Right cardiac atrium (tissue), 5 donors: ENCODE measurements around the gene IL1RAPL2. TPM values are rescaled to one million over a fixed set of nuclear protein-coding genes. Genes with fewer than 3 reads are reported as not detected.

ENCODE experiments used
- ATAC-seq, 2 donors: fragments of 200-7000 bp; cut with Tn5 transposase; one replicate each; pipeline versions ENCODE4 v1.8.0 to v1.9.1; 2020; ENCODE audit warnings: moderate library complexity in 2 of 2, mild to moderate bottlenecking in 1 of 2
- DNase-seq, 3 donors: peaks; one replicate each; pipeline ENCODE4 v3.0.0-alpha.2; 2020
- H3K27ac ChIP-seq: one replicate; pipeline ENCODE4 v1.5.1; 2013; ENCODE audit warnings: mild to moderate bottlenecking, low read length, control low read depth, moderate library complexity
- H3K27me3 ChIP-seq: one replicate; pipeline ENCODE4 v1.6.1; 2013; ENCODE audit not compliant: control insufficient read depth, insufficient read depth
- H3K4me1 ChIP-seq: one replicate; pipeline ENCODE4 v1.6.1; 2013; ENCODE audit warnings: low read length; ENCODE audit not compliant: control insufficient read depth, insufficient read depth
- H3K4me3 ChIP-seq: one replicate; pipeline ENCODE4 v1.5.1; 2013; ENCODE audit warnings: low read length, control low read depth
- H3K9me3 ChIP-seq: one replicate; pipeline ENCODE4 v1.6.1; 2013; ENCODE audit warnings: low read length; ENCODE audit not compliant: control insufficient read depth
- WGBS: extraction: QIAGEN DNeasy Blood & Tissue Kit; methylation state at CpG from one replicate; pipeline ENCODE4 v1.1.7; 2013; 5-methylcytosine and 5-hydroxymethylcytosine counted together
- intact Hi-C, 4 donors: fragments of 100-400 bp; cut with DNase I; formaldehyde crosslinking; loops; one replicate each; pipeline versions ENCODE4 v1.11.0 to v1.14.0; 2022 to 2023
- polyA plus RNA-seq: library from polyadenylated mRNA; stranded (reverse); fragments of 200-250 nt; gene quantifications from one replicate; pipeline ENCODE4 v1.2.3, GENCODE V29; 2013
- total RNA-seq, 4 donors: library from RNA; stranded (reverse); fragmentation: NEBNext Ultra II Directional; extraction: Animal tissue kit (Norgen Biotek cat#: 25700); gene quantifications; one replicate each; pipeline ENCODE4 v1.2.1, GENCODE V29; 2021
- donor health status: healthy with polysubstance abuse.
- donor health status: DM: no; HTN: yes; CAD: no.
- donor health status: DM: no; HTN: no; CAD: no.
- donor health status: DM: no; HTN: yes; CAD: no; lungs with severe emphysema.
- donor health status: DM: yes; HTN: yes; CAD: no.

The IL1RAPL2 gene
- total and polyA plus RNA-seq, 5 donors, result 0.31 TPM; not detected in 4

GRCh38 chrX:105701310-105702052 lies 1135.5 kb downstream of the IL1RAPL2 start:
- Histone ChIP-seq H3K27me3 (no peaks in the 10 kb centered on the region), H3K4me3 (no peak overlapping the region), H3K9me3 (no peaks in the 10 kb centered on the region), H3K27ac (no peak overlapping the region), H3K4me1 (no peaks in the 10 kb centered on the region)
- WGBS, result 70% methylated on average over 3 of the region's 3 CpGs
- ATAC-seq (no peak), DNase-seq (no peak)
- intact Hi-C loops, result no loop called here

GRCh38 chrX:105703876-105704275 lies 1137.9 kb downstream of the IL1RAPL2 start:
- Histone ChIP-seq H3K27ac (no peak overlapping the region), H3K4me1 (no peaks in the 10 kb centered on the region), H3K4me3 (no peak overlapping the region), H3K27me3 (no peaks in the 10 kb centered on the region), H3K9me3 (no peaks in the 10 kb centered on the region)
- no peak for ATAC-seq
- 67% methylated on average over 2 of the region's 2 CpGs for WGBS
- DNase-seq, result no peak
- intact Hi-C loops, result no loop called here

DNA sequence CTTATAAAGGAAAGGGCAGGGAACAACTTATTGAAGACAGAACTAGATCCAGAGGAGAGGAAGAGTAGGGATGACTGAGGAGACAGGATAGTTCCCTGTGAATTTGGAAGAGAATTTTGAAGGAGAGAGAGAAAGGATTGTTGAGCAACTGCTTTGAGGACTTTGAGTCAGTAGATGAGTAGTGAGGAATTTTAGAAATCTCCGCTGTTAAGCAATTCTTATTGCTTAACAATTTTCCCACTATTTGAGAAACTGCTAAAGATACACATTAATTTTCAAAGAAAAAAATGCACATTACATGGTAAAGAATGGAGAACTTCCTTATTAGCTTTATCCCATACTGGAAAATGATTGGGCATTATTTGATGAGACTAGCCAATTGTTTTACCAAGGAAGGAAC lies 1140.0 kb downstream of the IL1RAPL2 start:
- intact Hi-C loops, result no loop called here
- Histone ChIP-seq H3K4me1 (no peaks in the 10 kb centered on the region), H3K27me3 (no peaks in the 10 kb centered on the region), H3K4me3 (no peak overlapping the region), H3K9me3 (no peaks in the 10 kb centered on the region), H3K27ac (no peak overlapping the region)
- ATAC-seq, result no peak
- WGBS, result 95% methylated on average over 1 of the region's 1 CpG
- DNase-seq, result no peak

GRCh38 chrX:105711805-105712204 lies 1145.8 kb downstream of the IL1RAPL2 start:
- ATAC-seq (no peak), DNase-seq (no peak)

GRCh38 chrX:105715746-105716145 lies 1149.7 kb downstream of the IL1RAPL2 start:
- Histone ChIP-seq H3K4me3 (no peak overlapping the region), H3K9me3 (no peaks in the 10 kb centered on the region), H3K27ac (no peak overlapping the region), H3K4me1 (no peaks in the 10 kb centered on the region), H3K27me3 (no peaks in the 10 kb centered on the region)
- ATAC-seq, result no peak
- intact Hi-C loops, result no loop called here
- no peak for DNase-seq

More at GRCh38 chrX:105711805-105712204, 1145.8 kb downstream of the IL1RAPL2 start:
- Histone ChIP-seq H3K9me3 (no peaks in the 10 kb centered on the region), H3K4me3 (no peak overlapping the region), H3K27me3 (no peaks in the 10 kb centered on the region), H3K4me1 (no peaks in the 10 kb centered on the region), H3K27ac (no peak overlapping the region)
- intact Hi-C loops, result no loop called here

DNA sequence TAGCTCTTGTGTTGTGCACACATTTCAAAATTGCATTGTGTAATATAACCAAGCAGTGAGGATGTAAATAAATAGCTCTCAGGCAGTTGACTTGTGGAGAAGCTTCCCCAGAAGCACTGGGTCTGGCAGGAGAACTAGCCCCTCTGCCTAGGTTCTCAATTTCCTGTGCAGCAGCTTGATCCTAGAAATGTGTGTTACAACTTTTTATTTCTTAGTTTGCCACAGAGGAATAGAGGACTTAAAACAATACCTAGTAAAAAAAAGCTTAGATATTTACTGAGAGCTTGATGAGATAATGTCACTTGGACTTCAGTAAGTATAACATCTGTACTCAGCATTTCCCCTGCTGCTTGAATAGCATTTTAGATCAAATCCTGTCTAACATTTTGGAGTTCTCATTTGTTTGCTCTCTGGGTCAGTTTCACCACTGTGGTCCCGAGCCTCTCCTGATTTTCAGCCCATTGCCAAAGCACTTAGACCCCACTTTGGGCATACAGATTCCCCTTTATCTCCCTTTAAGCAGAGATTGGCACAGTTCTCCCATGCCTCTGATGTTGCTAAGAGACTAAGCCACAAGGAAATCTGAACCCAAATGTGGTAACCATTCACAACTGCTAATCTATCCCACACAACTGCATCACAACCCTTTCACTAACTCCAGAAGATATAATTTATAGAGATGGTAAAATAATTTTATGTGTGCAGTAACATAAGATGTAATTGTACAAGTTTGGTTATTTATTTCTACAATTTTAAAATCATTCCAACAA lies 1158.2 kb downstream of the IL1RAPL2 start:
- H3K27me3 ChIP-seq, result no peaks in the 10 kb centered on the region
- ATAC-seq, result no peak

GRCh38 chrX:105725228-105725627 lies 1159.2 kb downstream of the IL1RAPL2 start:
- no peak for ATAC-seq
- no peak for DNase-seq
- H3K27me3 ChIP-seq, result no peaks in the 10 kb centered on the region
- H3K4me1 ChIP-seq, result no peaks in the 10 kb centered on the region
- 91% methylated on average over 1 of the region's 1 CpG for WGBS
- no peaks in the 10 kb centered on the region for H3K9me3 ChIP-seq
- intact Hi-C loops, result no loop called here
- no peak overlapping the region for H3K4me3 ChIP-seq
- H3K27ac ChIP-seq, result no peak overlapping the region

More for the DNA sequence above, 1158.2 kb downstream of the IL1RAPL2 start:
- no peak overlapping the region for H3K4me3 ChIP-seq
- no peaks in the 10 kb centered on the region for H3K4me1 ChIP-seq
- intact Hi-C loops, result no loop called here
- 12% methylated on average over 1 of the region's 1 CpG for WGBS
- DNase-seq, result no peak
- H3K27ac ChIP-seq, result no peak overlapping the region
- no peaks in the 10 kb centered on the region for H3K9me3 ChIP-seq

GRCh38 chrX:105738162-105738561 lies 1172.2 kb downstream of the IL1RAPL2 start:
- Histone ChIP-seq H3K27ac (no peak overlapping the region), H3K4me3 (no peak overlapping the region), H3K9me3 (no peaks in the 10 kb centered on the region), H3K27me3 (no peaks in the 10 kb centered on the region), H3K4me1 (no peaks in the 10 kb centered on the region)
- WGBS, result 84% methylated on average over 2 of the region's 2 CpGs
- intact Hi-C loops, result no loop called here
- DNase-seq, result no peak
- ATAC-seq, result no peak

- no peaks in the 10 kb centered on the region for H3K4me1 ChIP-seq
- no peak overlapping the region for H3K4me3 ChIP-seq
- ATAC-seq (no peak), DNase-seq (no peak)
- H3K9me3 ChIP-seq, result no peaks in the 10 kb centered on the region
- H3K27me3 ChIP-seq, result no peaks in the 10 kb centered on the region
- H3K27ac ChIP-seq, result no peak overlapping the region
- intact Hi-C loops, result no loop called here
Observed at GRCh38 chrX:105744291-105744690, 1178.3 kb downstream of the IL1RAPL2 start.

DNA sequence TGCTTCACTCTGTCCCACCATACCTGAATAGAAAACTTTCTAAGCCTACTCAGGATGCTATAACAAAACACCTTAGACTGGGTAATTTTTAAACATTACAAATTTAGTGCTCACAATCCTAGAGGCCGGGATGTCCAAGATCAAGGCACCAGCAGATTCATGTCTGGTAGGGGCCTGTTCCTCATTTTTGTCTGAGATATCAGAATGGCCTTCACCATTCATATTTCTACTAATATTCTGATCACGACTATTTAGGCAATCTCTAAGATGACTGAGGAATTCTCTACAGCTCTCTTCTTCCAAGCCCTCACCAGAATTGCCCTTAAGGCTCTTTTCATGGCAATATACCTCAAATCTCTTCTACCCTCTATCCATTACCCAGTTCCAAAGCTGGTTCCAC lies 1178.9 kb downstream of the IL1RAPL2 start:
- no peak overlapping the region for H3K4me3 ChIP-seq
- DNase-seq (no peak), ATAC-seq (no peak)
- no peak overlapping the region for H3K27ac ChIP-seq
- no peaks in the 10 kb centered on the region for H3K4me1 ChIP-seq
- no peaks in the 10 kb centered on the region for H3K9me3 ChIP-seq
- H3K27me3 ChIP-seq, result no peaks in the 10 kb centered on the region
- WGBS, result 80% methylated on average over 2 of the region's 2 CpGs
- intact Hi-C loops, result no loop called here

DNA sequence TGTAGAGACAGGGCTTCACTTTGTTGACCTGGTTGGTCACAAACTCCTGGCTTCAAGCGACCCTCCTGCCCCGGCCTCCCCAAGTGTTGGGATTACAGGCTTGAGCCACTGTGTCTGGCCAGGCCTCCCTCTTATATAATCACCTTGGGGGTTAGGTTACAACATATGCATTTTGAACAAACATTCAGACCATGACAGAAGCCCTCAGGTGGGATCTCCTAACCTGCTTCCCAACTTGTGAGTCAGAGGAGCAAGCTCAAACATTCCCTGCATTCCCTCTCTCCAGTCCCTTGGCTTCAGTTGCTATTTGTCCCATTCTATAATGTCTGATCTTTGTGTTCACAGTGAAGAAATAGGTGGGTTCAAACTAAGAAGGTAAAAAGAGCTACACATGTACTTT lies 1179.9 kb downstream of the IL1RAPL2 start:
- Histone ChIP-seq H3K4me3 (no peak overlapping the region), H3K27me3 (no peaks in the 10 kb centered on the region), H3K27ac (no peak overlapping the region), H3K9me3 (no peaks in the 10 kb centered on the region), H3K4me1 (no peaks in the 10 kb centered on the region)
- intact Hi-C loops, result no loop called here
- ATAC-seq (no peak), DNase-seq (no peak)
- 85% methylated on average over 2 of the region's 2 CpGs for WGBS
